ENCODE measurements around the gene UBXN7. TPM values are rescaled to one million over a fixed set of nuclear protein-coding genes. Genes with fewer than 3 reads are reported as not detected.

UBXN7 gene
- total and polyA plus RNA-seq, 2 donors (not counting 1 experiment from before 2014, with no cell fraction given), result 28.1 to 34.8 TPM

DNA sequence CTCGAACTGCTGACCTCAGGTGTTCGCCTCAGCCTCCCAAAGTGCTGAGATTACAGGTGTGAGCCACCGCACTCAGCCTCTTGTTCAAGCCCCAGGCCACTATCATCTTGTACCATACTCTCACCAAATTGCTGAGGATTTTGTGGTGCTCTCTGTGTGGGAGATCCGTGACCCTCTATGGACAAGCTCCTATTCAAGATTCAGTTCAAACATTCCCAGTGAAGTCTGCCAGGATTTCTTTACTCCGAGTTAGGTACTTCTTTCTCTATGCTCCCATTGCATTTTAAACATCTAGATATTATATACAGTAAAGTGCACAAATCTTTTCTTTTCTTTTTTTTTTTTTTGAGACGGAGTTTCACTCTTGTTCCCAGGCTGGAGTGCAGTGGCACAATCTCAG lies 93.2 kb downstream of the UBXN7 start:
- no peak for TF ChIP-seq EZH2 (IDR thresholded peaks at IDR 0.05; ENCODE audit: low read length, missing control alignments)
- TF ChIP-seq, protein P1, sequence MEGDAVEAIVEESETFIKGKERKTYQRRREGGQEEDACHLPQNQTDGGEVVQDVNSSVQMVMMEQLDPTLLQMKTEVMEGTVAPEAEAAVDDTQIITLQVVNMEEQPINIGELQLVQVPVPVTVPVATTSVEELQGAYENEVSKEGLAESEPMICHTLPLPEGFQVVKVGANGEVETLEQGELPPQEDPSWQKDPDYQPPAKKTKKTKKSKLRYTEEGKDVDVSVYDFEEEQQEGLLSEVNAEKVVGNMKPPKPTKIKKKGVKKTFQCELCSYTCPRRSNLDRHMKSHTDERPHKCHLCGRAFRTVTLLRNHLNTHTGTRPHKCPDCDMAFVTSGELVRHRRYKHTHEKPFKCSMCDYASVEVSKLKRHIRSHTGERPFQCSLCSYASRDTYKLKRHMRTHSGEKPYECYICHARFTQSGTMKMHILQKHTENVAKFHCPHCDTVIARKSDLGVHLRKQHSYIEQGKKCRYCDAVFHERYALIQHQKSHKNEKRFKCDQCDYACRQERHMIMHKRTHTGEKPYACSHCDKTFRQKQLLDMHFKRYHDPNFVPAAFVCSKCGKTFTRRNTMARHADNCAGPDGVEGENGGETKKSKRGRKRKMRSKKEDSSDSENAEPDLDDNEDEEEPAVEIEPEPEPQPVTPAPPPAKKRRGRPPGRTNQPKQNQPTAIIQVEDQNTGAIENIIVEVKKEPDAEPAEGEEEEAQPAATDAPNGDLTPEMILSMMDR (conservative IDR thresholded peaks at IDR 0.05 in 1 of 2, IDR thresholded peaks at IDR 0.05 in 1 of 2; ENCODE audit: low read depth in 1 of 2, low read length in 2 of 2), result no peak

DNA sequence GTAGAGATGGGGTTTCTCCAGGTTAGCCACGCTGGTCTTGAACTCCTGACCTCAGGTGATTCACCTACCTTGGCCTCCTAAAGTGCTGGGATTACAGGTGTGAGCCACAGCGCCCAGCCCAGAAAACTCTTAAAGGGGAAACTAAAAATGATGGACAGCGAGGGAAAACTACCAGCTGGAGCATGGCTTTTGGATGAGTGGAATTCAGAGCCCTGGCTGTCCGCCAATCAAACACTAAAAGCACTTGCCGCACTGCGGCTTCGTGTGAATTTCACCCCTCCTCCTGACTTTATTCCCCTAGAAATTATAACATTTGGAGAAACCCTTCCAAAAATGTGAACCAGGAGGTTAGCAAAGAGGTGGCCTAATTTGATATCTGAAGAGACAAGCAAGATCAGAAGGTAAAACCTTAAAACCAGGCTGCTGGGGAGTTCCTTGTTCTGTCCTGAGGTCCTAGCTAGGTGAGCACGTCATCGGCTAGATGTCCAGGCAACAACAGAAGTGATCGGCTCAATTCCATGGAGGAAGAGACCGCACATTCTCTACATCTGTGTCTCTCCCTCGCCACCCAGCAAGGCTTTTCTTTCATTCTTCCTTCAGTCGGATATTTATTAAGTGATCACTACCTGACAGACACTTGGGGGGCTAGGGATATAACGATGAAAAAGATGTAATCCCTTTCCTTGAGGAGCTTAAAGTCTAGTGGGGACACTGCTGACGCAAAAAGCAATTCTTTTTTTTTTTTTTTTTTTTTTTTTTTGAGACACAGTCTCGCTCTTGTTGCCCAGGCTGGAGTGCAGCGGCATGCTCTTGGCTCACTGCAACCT lies 95.7 kb downstream of the UBXN7 start:
- no peak overlapping the region for H3K4me2 ChIP-seq (ENCODE audit: extremely low read depth, insufficient read depth, low read length)
- DNase-seq (ENCODE audit: low read depth in 2 of 2), result no peak
- H3K36me3 ChIP-seq (ENCODE audit: control insufficient read depth, insufficient read depth, low read length), result no peaks in the 10 kb centered on the region
- no peak overlapping the region for H2AFZ ChIP-seq (ENCODE audit: low read length)
- TF ChIP-seq, protein P1 (conservative IDR thresholded peaks at IDR 0.05 in 1 of 2, IDR thresholded peaks at IDR 0.05 in 1 of 2; ENCODE audit: low read depth in 1 of 2, low read length in 2 of 2), result no peak
- TF ChIP-seq EZH2 (IDR thresholded peaks at IDR 0.05; ENCODE audit: low read length, missing control alignments), result no peak
- no peaks in the 10 kb centered on the region for H3K9me3 ChIP-seq (ENCODE audit: control insufficient read depth, insufficient read depth, low read depth, low read length)
- H3K4me3 ChIP-seq (replicated peaks in 1 of 4; ENCODE audit: control extremely low read depth in 1 of 4, insufficient read depth in 1 of 4, low read depth in 3 of 4, low read length in 4 of 4), result no peak overlapping the region
- H3K79me2 ChIP-seq (ENCODE audit: control insufficient read depth, insufficient read depth, low read length), result no peaks in the 10 kb centered on the region
- H3K27ac ChIP-seq (ENCODE audit: insufficient read depth, low read length), result no peak overlapping the region
- no peaks in the 10 kb centered on the region for H3K27me3 ChIP-seq (ENCODE audit: control insufficient read depth, insufficient read depth, low read length)
- H3K9ac ChIP-seq (ENCODE audit: insufficient read depth, low read length), result no peak overlapping the region
- no peaks in the 10 kb centered on the region for H4K20me1 ChIP-seq (ENCODE audit: control insufficient read depth, extremely low read depth, insufficient read depth, low read length)
- no peaks in the 10 kb centered on the region for H3K4me1 ChIP-seq (ENCODE audit: control insufficient read depth, extremely low read depth, insufficient read depth, low read length)

More for the DNA sequence above, 93.2 kb downstream of the UBXN7 start:
- Histone ChIP-seq H3K4me2 (ENCODE audit: extremely low read depth, insufficient read depth, low read length) (no peak overlapping the region), H3K4me1 (ENCODE audit: control insufficient read depth, extremely low read depth, insufficient read depth, low read length) (no peaks in the 10 kb centered on the region), H3K27ac (ENCODE audit: insufficient read depth, low read length) (no peak overlapping the region), H3K36me3 (ENCODE audit: control insufficient read depth, insufficient read depth, low read length) (no peaks in the 10 kb centered on the region), H3K9me3 (ENCODE audit: control insufficient read depth, insufficient read depth, low read depth, low read length) (no peaks in the 10 kb centered on the region), H3K4me3 (replicated peaks in 1 of 4; ENCODE audit: control extremely low read depth in 1 of 4, insufficient read depth in 1 of 4, low read depth in 3 of 4, low read length in 4 of 4) (no peak overlapping the region), H4K20me1 (ENCODE audit: control insufficient read depth, extremely low read depth, insufficient read depth, low read length) (no peaks in the 10 kb centered on the region), H3K9ac (ENCODE audit: insufficient read depth, low read length) (no peak overlapping the region), H2AFZ (ENCODE audit: low read length) (no peak overlapping the region), H3K79me2 (ENCODE audit: control insufficient read depth, insufficient read depth, low read length) (no peaks in the 10 kb centered on the region), H3K27me3 (ENCODE audit: control insufficient read depth, insufficient read depth, low read length) (no peaks in the 10 kb centered on the region)
- DNase-seq (ENCODE audit: low read depth in 2 of 2), result no peak

- H3K4me1 ChIP-seq (ENCODE audit: control insufficient read depth, extremely low read depth, insufficient read depth, low read length), result no peaks in the 10 kb centered on the region
- no peak overlapping the region for H3K9ac ChIP-seq (ENCODE audit: insufficient read depth, low read length)
- no peaks in the 10 kb centered on the region for H3K36me3 ChIP-seq (ENCODE audit: control insufficient read depth, insufficient read depth, low read length)
- H3K9me3 ChIP-seq (ENCODE audit: control insufficient read depth, insufficient read depth, low read depth, low read length), result no peaks in the 10 kb centered on the region
- TF ChIP-seq, protein P1 (conservative IDR thresholded peaks at IDR 0.05 in 1 of 2, IDR thresholded peaks at IDR 0.05 in 1 of 2; ENCODE audit: low read depth in 1 of 2, low read length in 2 of 2), result no peak
- no peak for TF ChIP-seq EZH2 (IDR thresholded peaks at IDR 0.05; ENCODE audit: low read length, missing control alignments)
- no peak overlapping the region for H3K4me2 ChIP-seq (ENCODE audit: extremely low read depth, insufficient read depth, low read length)
- H3K79me2 ChIP-seq (ENCODE audit: control insufficient read depth, insufficient read depth, low read length), result no peaks in the 10 kb centered on the region
- H3K4me3 ChIP-seq (replicated peaks in 1 of 4; ENCODE audit: control extremely low read depth in 1 of 4, insufficient read depth in 1 of 4, low read depth in 3 of 4, low read length in 4 of 4), result no peak overlapping the region
- DNase-seq (ENCODE audit: low read depth in 2 of 2), result no peak
- no peaks in the 10 kb centered on the region for H4K20me1 ChIP-seq (ENCODE audit: control insufficient read depth, extremely low read depth, insufficient read depth, low read length)
- H3K27ac ChIP-seq (ENCODE audit: insufficient read depth, low read length), result no peak overlapping the region
- H2AFZ ChIP-seq (ENCODE audit: low read length), result no peak overlapping the region
- H3K27me3 ChIP-seq (ENCODE audit: control insufficient read depth, insufficient read depth, low read length), result no peaks in the 10 kb centered on the region
Observed at GRCh38 chr3:196335503-196335948, 96.7 kb downstream of the UBXN7 start.
